ENCODE results near the gene PRR15. TPM values are rescaled to one million over a fixed set of nuclear protein-coding genes. Genes with fewer than 3 reads are reported as not detected.

Gene PRR15
- total RNA-seq, 2 donors from 2014 or later, result 2.7 to 3.7 TPM

DNA sequence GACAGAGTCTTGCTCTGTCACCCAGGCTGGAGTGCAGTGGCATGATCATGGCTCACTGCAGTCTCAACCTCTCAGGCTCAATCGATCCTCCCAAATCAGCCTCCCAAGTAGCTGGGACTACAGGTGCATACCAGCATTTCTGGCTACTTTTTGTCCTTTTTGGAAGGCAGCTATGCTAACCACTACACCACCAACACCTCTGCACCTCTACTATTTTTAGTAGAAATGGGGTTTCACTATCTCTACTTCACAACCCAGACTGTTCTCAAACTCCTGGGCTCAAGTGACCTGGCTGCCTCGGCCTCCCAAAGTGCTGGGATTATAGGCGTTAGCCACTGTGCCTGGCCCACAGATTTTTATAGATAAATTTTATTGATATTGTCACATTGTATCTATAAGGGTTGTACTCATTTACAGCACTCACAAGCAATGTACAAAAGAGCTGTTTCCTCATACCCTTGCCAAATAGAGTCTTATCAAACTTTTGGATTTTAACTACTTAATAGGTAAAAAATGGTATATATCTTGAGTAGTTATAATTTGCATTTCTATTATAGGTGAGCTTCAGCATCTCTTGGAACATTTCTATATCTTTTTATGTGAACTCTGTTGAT lies 23.7 kb downstream of the PRR15 start:
- Histone ChIP-seq H3K27me3 (ENCODE audit: control insufficient read depth, insufficient read depth, low read length, poor library complexity, severe bottlenecking) (peaks cover 4% of the 10 kb centered on the region), H3K36me3 (ENCODE audit: control insufficient read depth, insufficient read depth, low read length) (no peaks in the 10 kb centered on the region), H3K4me1 (ENCODE audit: control insufficient read depth, insufficient read depth, low read length) (no peaks in the 10 kb centered on the region), H3K9ac (ENCODE audit: extremely low read depth, low read length, poor library complexity, severe bottlenecking) (no peak overlapping the region), H3K9me3 (ENCODE audit: control insufficient read depth, low read length) (no peaks in the 10 kb centered on the region), H3K4me3 (ENCODE audit: low read length) (no peak overlapping the region), H3K27ac (ENCODE audit: low read depth, low read length) (no peak overlapping the region)
- H3K36me3 Mint-ChIP-seq (ENCODE audit: low read depth), result no peaks in the 10 kb centered on the region
- peaks cover 5% of the 10 kb centered on the region for H3K27me3 Mint-ChIP-seq (ENCODE audit: insufficient read depth)
- WGBS, 2 experiments (ENCODE audit: insufficient coverage in 1 of 2, insufficient read length in 1 of 2), result 95 to 100% methylated on average over 2 of the region's 3 CpGs
- H3K27ac Mint-ChIP-seq, result no peak overlapping the region
- H3K9me3 Mint-ChIP-seq, result no peaks in the 10 kb centered on the region
- TF ChIP-seq, protein P1, sequence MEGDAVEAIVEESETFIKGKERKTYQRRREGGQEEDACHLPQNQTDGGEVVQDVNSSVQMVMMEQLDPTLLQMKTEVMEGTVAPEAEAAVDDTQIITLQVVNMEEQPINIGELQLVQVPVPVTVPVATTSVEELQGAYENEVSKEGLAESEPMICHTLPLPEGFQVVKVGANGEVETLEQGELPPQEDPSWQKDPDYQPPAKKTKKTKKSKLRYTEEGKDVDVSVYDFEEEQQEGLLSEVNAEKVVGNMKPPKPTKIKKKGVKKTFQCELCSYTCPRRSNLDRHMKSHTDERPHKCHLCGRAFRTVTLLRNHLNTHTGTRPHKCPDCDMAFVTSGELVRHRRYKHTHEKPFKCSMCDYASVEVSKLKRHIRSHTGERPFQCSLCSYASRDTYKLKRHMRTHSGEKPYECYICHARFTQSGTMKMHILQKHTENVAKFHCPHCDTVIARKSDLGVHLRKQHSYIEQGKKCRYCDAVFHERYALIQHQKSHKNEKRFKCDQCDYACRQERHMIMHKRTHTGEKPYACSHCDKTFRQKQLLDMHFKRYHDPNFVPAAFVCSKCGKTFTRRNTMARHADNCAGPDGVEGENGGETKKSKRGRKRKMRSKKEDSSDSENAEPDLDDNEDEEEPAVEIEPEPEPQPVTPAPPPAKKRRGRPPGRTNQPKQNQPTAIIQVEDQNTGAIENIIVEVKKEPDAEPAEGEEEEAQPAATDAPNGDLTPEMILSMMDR (conservative IDR thresholded peaks at IDR 0.05), result no peak
- H3K4me1 Mint-ChIP-seq, result peaks cover 7% of the 10 kb centered on the region
- DNase-seq, result no peak
- H3K4me3 Mint-ChIP-seq, result no peak overlapping the region

DNA sequence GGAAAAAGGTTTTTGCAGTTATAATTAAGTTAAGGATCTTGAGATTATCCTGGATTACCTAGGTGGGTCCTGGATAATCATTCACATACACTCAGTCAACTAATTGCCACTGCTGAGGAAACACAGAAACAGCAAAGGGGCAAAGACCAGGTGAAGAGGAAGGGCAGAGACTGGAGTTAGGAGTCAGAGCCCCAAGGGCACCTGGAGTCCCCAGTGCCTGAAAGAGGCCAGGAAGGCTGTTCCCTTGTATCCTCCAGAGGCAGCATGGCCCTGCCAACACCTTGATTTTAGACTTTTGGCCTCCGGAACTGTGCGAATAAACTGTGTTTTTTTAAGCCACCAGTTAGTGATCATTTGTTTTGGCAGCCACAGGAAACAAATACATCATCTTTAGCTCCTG lies 24.6 kb downstream of the PRR15 start:
- WGBS, 2 experiments (ENCODE audit: insufficient coverage in 1 of 2, insufficient read length in 1 of 2), result 89 to 100% methylated on average over 2 of the region's 2 CpGs
- Mint-ChIP-seq H3K4me1 (peaks cover 7% of the 10 kb centered on the region), H3K27me3 (ENCODE audit: insufficient read depth) (peaks cover 5% of the 10 kb centered on the region), H3K27ac (no peak overlapping the region), H3K4me3 (no peak overlapping the region), H3K9me3 (no peaks in the 10 kb centered on the region), H3K36me3 (ENCODE audit: low read depth) (no peaks in the 10 kb centered on the region)
- Histone ChIP-seq H3K27ac (ENCODE audit: low read depth, low read length) (no peak overlapping the region), H3K36me3 (ENCODE audit: control insufficient read depth, insufficient read depth, low read length) (no peaks in the 10 kb centered on the region), H3K27me3 (ENCODE audit: control insufficient read depth, insufficient read depth, low read length, poor library complexity, severe bottlenecking) (peaks cover 4% of the 10 kb centered on the region), H3K9ac (ENCODE audit: extremely low read depth, low read length, poor library complexity, severe bottlenecking) (no peak overlapping the region), H3K4me1 (ENCODE audit: control insufficient read depth, insufficient read depth, low read length) (no peaks in the 10 kb centered on the region), H3K9me3 (ENCODE audit: control insufficient read depth, low read length) (no peaks in the 10 kb centered on the region), H3K4me3 (ENCODE audit: low read length) (no peak overlapping the region)
- TF ChIP-seq, protein P1 (conservative IDR thresholded peaks at IDR 0.05), result no peak
- DNase-seq, result no peak

DNA sequence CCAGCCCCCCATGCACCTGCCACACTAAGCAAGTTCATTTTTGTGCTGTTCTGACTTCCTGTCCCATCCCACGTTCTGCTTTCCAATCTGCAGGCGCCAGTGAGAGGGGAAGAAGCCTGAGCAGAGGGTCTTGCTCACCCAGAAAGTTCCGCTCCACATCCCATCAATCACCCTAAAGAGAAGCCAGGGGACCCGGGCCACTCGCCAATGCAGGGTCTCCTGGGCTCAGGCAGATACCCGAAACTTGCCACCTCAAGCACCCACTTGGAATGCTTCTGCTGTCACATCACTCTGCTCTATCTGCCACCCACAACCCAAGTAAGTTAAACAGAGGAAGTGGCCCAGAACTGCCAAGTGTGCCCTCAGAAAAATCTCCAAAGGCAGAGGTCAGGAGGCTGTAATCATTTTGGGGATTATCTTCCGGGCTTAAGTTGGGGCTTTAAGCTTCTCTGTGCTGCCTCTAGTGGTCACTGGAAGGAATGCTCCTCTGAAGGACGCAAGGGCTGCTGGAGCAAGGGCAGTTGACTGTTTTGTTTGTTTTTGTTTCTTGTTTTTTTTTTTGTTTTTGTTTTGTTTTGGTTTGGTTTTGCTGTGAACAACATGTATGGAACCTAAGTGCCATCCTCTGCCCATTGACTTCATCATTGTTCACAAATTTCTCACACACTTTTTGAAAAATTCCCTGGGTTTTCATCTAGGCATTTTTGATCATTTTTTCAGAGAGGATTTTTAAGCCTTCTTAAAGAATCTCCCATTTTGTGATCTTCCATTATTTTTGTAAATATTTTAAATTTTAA lies 25.5 kb downstream of the PRR15 start:
- TF ChIP-seq, protein P1 (conservative IDR thresholded peaks at IDR 0.05), result peak; percentile 96
- H3K9me3 ChIP-seq (ENCODE audit: control insufficient read depth, low read length), result no peaks in the 10 kb centered on the region
- Mint-ChIP-seq H3K36me3 (ENCODE audit: low read depth) (no peaks in the 10 kb centered on the region), H3K4me3 (no peak overlapping the region), H3K4me1 (peaks cover 7% of the 10 kb centered on the region), H3K9me3 (no peaks in the 10 kb centered on the region), H3K27me3 (ENCODE audit: insufficient read depth) (peaks cover 5% of the 10 kb centered on the region), H3K27ac (no peak overlapping the region)
- peak; percentile 85 for DNase-seq
- 59 to 79% methylated on average over 3 to 8 of the region's 8 CpGs for WGBS, 2 experiments (ENCODE audit: insufficient coverage in 1 of 2, insufficient read length in 1 of 2)
- H3K36me3 ChIP-seq (ENCODE audit: control insufficient read depth, insufficient read depth, low read length), result no peaks in the 10 kb centered on the region
- H3K4me3 ChIP-seq (ENCODE audit: low read length), result no peak overlapping the region
- H3K9ac ChIP-seq (ENCODE audit: extremely low read depth, low read length, poor library complexity, severe bottlenecking), result no peak overlapping the region
- H3K27ac ChIP-seq (ENCODE audit: low read depth, low read length), result no peak overlapping the region
- H3K4me1 ChIP-seq (ENCODE audit: control insufficient read depth, insufficient read depth, low read length), result no peaks in the 10 kb centered on the region
- peaks cover 4% of the 10 kb centered on the region for H3K27me3 ChIP-seq (ENCODE audit: control insufficient read depth, insufficient read depth, low read length, poor library complexity, severe bottlenecking)

Measured in endodermal cell (in vitro differentiated cells).